ENCODE data around the gene MAPK6.

- no peak for TF ChIP-seq SP2 (IDR thresholded peaks at IDR 0.05; ENCODE audit: low read length)
- TF ChIP-seq CTCF (IDR thresholded peaks at IDR 0.05; ENCODE audit: control extremely low read depth in 1 of 3, insufficient read depth in 1 of 3, low read depth in 1 of 3, low read length in 3 of 3) = no peak
- no peak for TF ChIP-seq FOSL1 (IDR thresholded peaks at IDR 0.05; ENCODE audit: insufficient read depth, low read depth, low read length)
- no peak for TF ChIP-seq TEAD4 (IDR thresholded peaks at IDR 0.05; ENCODE audit: low read depth, low read length)
- TF ChIP-seq ZNF274 (IDR thresholded peaks at IDR 0.05; ENCODE audit: borderline replicate concordance, extremely low read depth, low read length) = no peak
- no peak for TF ChIP-seq POLR2A (IDR thresholded peaks at IDR 0.05; ENCODE audit: control extremely low read depth in 1 of 2, low read depth in 2 of 2, low read length in 2 of 2)
- no peak for TF ChIP-seq EZH2 (IDR thresholded peaks at IDR 0.05; ENCODE audit: low read depth, low read length, severe bottlenecking)
- no peak for TF ChIP-seq RAD21 (IDR thresholded peaks at IDR 0.05 in 1 of 2, conservative IDR thresholded peaks at IDR 0.05 in 1 of 2; ENCODE audit: low read depth in 2 of 2, low read length in 2 of 2)
- no peak for TF ChIP-seq JUND (IDR thresholded peaks at IDR 0.05; ENCODE audit: low read length)
These were observed 48.5 kb downstream of the MAPK6 start for GRCh38 chr15:52067545-52067926.

All from H1 (cell line).